Measurements from ENCODE around the gene NCAPD3.

DNA sequence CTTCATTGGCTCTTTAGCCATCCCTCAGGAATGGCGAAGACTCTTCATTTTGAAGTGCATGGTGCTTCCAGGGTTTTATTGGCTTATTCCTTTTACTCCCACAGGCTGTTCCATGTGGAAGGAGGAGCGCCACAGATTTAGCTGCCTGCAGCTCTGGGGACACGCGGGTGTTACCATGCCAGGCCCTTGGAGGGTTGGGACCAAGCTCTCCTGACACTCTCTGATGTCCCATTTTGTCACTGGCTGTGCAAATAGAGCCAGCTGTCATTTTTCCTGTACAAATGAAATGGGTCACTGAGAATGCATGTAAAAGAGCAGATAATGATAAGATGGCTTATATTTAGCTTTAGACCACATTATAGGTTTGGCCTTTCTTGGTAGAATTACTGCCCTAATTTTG lies 20.1 kb upstream of the NCAPD3 start:
- no peak for TF ChIP-seq CTCF (conservative IDR thresholded peaks at IDR 0.05 in 1 of 2, IDR thresholded peaks at IDR 0.05 in 1 of 2; ENCODE audit: low read depth in 1 of 2, low read length in 2 of 2)
- TF ChIP-seq EZH2 (IDR thresholded peaks at IDR 0.05; ENCODE audit: low read length, missing control alignments) = no peak

Measured in fibroblast of lung (primary cell).